GM13977 (cell line): ENCODE measurements around the gene UBC.
A peak's percentile ranks its signal among the peaks of the same experiment; 100 is the strongest.
"Not testable (repeated sequence)": the region's sequence is repeated elsewhere in the genome, so short reads cannot be mapped to it uniquely, and the experiment has no call there.

Source experiments
- DNase-seq: peaks from one replicate; pipeline ENCODE4 v3.0.0; 2012; ENCODE audit warnings: low spot score
- in situ Hi-C: fragments of 300-500 bp; cut with MboI; formaldehyde crosslinking; loops from one replicate; pipeline ENCODE4 v1.12.0; 2022; ENCODE audit warnings: low sequenced_read_pairs, low pct_unique_long_range_greater_than_20kb, mixed read lengths, inconsistent platforms; ENCODE audit not compliant: unreplicated experiment
- TF ChIP-seq, protein P1 (sequence below): IDR thresholded peaks from 2 replicates; pipeline ENCODE4 v1.5.1; 2012; ENCODE audit warnings: mild to moderate bottlenecking, control low read depth; ENCODE audit not compliant: insufficient read depth; ENCODE audit errors: extremely low read depth, missing control alignments

The UBC gene

GRCh38 chr12:124928095-124928911, 13.9 kb upstream of the UBC start:
- in situ Hi-C loops, result no loop called here
- TF ChIP-seq, protein P1, sequence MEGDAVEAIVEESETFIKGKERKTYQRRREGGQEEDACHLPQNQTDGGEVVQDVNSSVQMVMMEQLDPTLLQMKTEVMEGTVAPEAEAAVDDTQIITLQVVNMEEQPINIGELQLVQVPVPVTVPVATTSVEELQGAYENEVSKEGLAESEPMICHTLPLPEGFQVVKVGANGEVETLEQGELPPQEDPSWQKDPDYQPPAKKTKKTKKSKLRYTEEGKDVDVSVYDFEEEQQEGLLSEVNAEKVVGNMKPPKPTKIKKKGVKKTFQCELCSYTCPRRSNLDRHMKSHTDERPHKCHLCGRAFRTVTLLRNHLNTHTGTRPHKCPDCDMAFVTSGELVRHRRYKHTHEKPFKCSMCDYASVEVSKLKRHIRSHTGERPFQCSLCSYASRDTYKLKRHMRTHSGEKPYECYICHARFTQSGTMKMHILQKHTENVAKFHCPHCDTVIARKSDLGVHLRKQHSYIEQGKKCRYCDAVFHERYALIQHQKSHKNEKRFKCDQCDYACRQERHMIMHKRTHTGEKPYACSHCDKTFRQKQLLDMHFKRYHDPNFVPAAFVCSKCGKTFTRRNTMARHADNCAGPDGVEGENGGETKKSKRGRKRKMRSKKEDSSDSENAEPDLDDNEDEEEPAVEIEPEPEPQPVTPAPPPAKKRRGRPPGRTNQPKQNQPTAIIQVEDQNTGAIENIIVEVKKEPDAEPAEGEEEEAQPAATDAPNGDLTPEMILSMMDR, result no peak
- DNase-seq, result no peak

DNA sequence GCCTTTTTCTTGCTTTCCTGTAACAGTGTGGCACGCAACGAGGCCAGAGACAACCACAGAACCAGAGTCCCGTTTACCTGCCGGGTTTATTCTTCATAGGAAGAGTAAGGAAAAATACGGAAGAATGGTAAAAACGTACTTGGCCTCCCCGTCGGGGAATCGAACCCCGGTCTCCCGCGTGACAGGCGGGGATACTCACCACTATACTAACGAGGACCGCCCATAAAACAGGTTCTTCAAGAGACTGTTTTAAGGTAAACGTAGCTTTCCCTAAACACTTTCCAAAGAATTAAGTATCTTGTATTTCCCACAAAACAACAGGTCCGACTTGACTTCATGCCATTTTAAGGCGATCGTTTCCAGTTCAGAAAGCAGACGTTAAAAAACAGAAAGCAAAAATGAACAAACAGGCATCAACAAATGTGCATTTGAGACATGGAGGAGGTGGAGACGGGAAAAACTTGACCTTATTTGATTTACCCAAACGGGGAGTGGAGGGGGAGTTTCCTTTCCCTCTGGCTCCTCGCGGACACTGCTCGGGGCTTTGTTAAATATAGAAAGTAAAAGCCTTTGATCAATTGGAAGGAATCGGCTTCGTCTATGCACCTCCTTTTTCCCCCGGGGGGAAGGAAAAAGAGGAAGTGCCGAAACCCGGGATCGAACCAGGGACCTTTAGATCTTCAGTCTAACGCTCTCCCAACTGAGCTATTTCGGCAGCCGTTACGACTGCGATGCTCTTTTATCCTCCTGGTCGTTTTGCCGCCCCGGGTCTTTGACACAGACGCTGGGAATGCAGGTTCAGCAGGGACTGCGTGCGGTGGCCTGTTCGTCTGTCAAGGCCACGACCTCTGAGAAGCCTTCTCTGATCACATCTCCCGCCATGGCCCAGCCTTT, 13.0 kb upstream of the UBC start:
- in situ Hi-C loops, result no loop called here
- TF ChIP-seq, protein P1, result no peak
- DNase-seq, result peak; percentile 80

- DNase-seq, in situ Hi-C loops: not testable (repeated sequence)
These were observed 11.3 kb upstream of the UBC start for GRCh38 chr12:124925782-124926181.

- no peak for DNase-seq
- in situ Hi-C loops, result no loop called here
- TF ChIP-seq, protein P1, result no peak
These were observed 10.7 kb upstream of the UBC start for GRCh38 chr12:124925117-124925516.

- TF ChIP-seq, protein P1, result no peak
- in situ Hi-C loops, result no loop called here
- DNase-seq, result no peak
These were observed 9.7 kb upstream of the UBC start for GRCh38 chr12:124923905-124924734.

DNA sequence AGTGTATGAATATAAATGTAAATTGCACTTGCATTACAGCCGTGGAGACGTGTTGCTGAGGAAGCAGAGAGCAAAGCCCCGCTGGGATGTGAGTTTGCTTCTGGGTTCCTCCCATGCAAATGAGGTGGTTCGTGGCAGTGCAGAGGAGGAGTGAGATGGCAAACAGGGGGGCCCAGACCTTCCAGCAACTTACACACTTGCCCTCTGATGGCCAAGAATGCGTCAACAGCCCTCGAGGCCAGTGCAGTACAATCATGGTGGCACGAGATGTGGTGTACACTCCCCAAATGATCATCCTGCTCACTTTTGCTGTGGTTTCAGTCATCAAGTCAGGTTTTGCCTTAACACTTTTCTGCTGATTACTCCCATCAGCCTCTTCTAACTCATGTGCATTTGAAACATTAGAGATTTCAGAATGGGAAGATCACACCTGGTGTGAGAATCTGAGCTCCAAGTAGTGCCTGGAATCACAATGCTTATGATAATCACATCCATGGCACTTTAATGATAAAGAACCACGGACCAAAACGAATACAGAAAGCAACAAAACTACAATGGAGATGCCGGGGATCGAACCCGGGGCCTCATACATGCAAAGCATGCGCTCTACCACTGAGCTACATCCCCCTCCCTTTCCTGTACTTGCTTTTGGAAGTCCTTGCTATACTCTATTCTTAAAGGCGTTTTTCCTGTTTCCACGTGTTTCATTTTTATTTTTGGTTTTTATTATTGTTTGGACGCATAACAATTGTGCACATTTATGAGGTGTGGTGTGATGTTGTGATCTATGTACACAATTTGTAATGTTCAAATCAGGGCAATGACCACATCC, 7.0 kb upstream of the UBC start:
- peak; percentile 69 for DNase-seq
- in situ Hi-C loops, result no loop called here
- TF ChIP-seq, protein P1, result no peak
